HEK293 (cell line): ENCODE measurements around the gene GTF2IRD1.
A peak's percentile ranks its signal among the peaks of the same experiment; 100 is the strongest.
"Not testable (repeated sequence)": the region's sequence is repeated elsewhere in the genome, so short reads cannot be mapped to it uniquely, and the experiment has no call there.

Experiments
- CTCF ChIA-PET: fragments of 350-600 bp; formaldehyde crosslinking; extraction: SDS; loops from one replicate; lab custom pipeline; 2021; ENCODE audit warnings: antibody characterized with exemption; lab: Yijun Ruan, JAX
- POLR2A ChIA-PET: fragments of 300-600 bp; formaldehyde crosslinking; extraction: SDS; loops from one replicate; lab custom pipeline; 2020; ENCODE audit warnings: antibody characterized with exemption, inconsistent platforms; lab: Yijun Ruan, JAX
- H3K27ac ChIP-seq: fragments of 200-500 bp; sonication (Bioruptor generic); 2 replicates; pipeline ENCODE4 v1.5.1; 2014; ENCODE audit warnings: low read depth, low read length, control low read depth, inconsistent platforms; ENCODE audit errors: extremely low read depth
- H3K36me3 ChIP-seq, 2 experiments: fragments of 200-500 bp in 1 of 2; sonication (Bioruptor generic) in 1 of 2; 1 replicate in 1 of 2; 2 replicates in 1 of 2; pipeline ENCODE4 v1.5.1; 2014 to 2017; ENCODE audit warnings: inconsistent platforms in 2 of 2, low read length in 2 of 2; ENCODE audit not compliant: control insufficient read depth in 2 of 2, insufficient read depth in 1 of 2
- H3K4me1 ChIP-seq: fragments of 200-500 bp; sonication (Bioruptor generic); 2 replicates; pipeline ENCODE4 v1.5.1; 2014; ENCODE audit warnings: mild to moderate bottlenecking, low read length, inconsistent platforms; ENCODE audit not compliant: control insufficient read depth, insufficient read depth
- H3K4me3 ChIP-seq: 2 replicates; pipeline ENCODE4 v1.5.1; 2011; ENCODE audit warnings: low read depth, mild to moderate bottlenecking, control low read depth, low read length, moderate library complexity
- H3K9me3 ChIP-seq: fragments of 200-500 bp; sonication (Bioruptor generic); 2 replicates; pipeline ENCODE4 v1.5.1; 2014; ENCODE audit warnings: low read depth, low read length, inconsistent platforms; ENCODE audit not compliant: control insufficient read depth, insufficient read depth
- GLIS1 ChIP-seq: fragments of 450-650 bp; formaldehyde crosslinking; IDR thresholded peaks from 2 replicates; pipeline ENCODE4 v1.5.1; 2016; ENCODE audit warnings: missing biosample characterization, missing genetic modification characterization
- KLF1 ChIP-seq: fragments of 450-650 bp; formaldehyde crosslinking; IDR thresholded peaks from 2 replicates; pipeline ENCODE4 v1.5.1; 2016; ENCODE audit warnings: missing biosample characterization, missing genetic modification characterization
- PRDM10 ChIP-seq: fragments of 450-650 bp; formaldehyde crosslinking; IDR thresholded peaks from 2 replicates; pipeline ENCODE4 v1.5.1; 2016; ENCODE audit warnings: missing biosample characterization, missing genetic modification characterization
- SP7 ChIP-seq: fragments of 450-650 bp; formaldehyde crosslinking; IDR thresholded peaks from 2 replicates; pipeline ENCODE4 v1.5.1; 2016; ENCODE audit warnings: missing biosample characterization, missing genetic modification characterization
- ZBTB21 ChIP-seq: fragments of 450-650 bp; formaldehyde crosslinking; IDR thresholded peaks from 2 replicates; pipeline ENCODE4 v1.5.1; 2017; ENCODE audit warnings: missing biosample characterization, missing genetic modification characterization
- ZIC2 ChIP-seq: fragments of 450-650 bp; formaldehyde crosslinking; IDR thresholded peaks from 2 replicates; pipeline ENCODE4 v1.5.1; 2016; ENCODE audit warnings: missing biosample characterization, missing genetic modification characterization
- ZNF10 ChIP-seq: fragments of 450-650 bp; formaldehyde crosslinking; IDR thresholded peaks from 2 replicates; pipeline ENCODE4 v1.5.1; 2017; ENCODE audit warnings: missing biosample characterization, missing genetic modification characterization
- ZNF114 ChIP-seq: fragments of 450-650 bp; formaldehyde crosslinking; IDR thresholded peaks from 2 replicates; pipeline ENCODE4 v1.5.0; 2017; ENCODE audit warnings: missing biosample characterization, missing genetic modification characterization
- ZNF18 ChIP-seq: fragments of 450-650 bp; formaldehyde crosslinking; IDR thresholded peaks from 2 replicates; pipeline ENCODE4 v1.5.1; 2016; ENCODE audit warnings: missing biosample characterization, missing genetic modification characterization
- ZNF335 ChIP-seq: fragments of 450-650 bp; formaldehyde crosslinking; conservative IDR thresholded peaks from 2 replicates; pipeline ENCODE4 v1.5.1; 2016; ENCODE audit warnings: missing biosample characterization, missing genetic modification characterization
- ZNF350 ChIP-seq: fragments of 450-650 bp; formaldehyde crosslinking; IDR thresholded peaks from 2 replicates; pipeline ENCODE4 v1.5.0; 2017; ENCODE audit warnings: missing biosample characterization, mild to moderate bottlenecking, missing genetic modification characterization
- ZNF529 ChIP-seq: fragments of 450-650 bp; formaldehyde crosslinking; IDR thresholded peaks from 2 replicates; pipeline ENCODE4 v1.5.1; 2017; ENCODE audit warnings: missing genetic modification characterization, missing biosample characterization; ENCODE audit not compliant: insufficient replicate concordance
- ZNF549 ChIP-seq: fragments of 450-650 bp; IDR thresholded peaks from 2 replicates; pipeline ENCODE4 v1.5.1; 2018; ENCODE audit warnings: missing biosample characterization, missing genetic modification characterization, mild to moderate bottlenecking, inconsistent platforms, moderate library complexity
- ZNF664 ChIP-seq: fragments of 450-650 bp; formaldehyde crosslinking; IDR thresholded peaks from 2 replicates; pipeline ENCODE4 v1.5.1; 2016; ENCODE audit warnings: missing biosample characterization, missing genetic modification characterization
- ZNF768 ChIP-seq: fragments of 450-650 bp; formaldehyde crosslinking; IDR thresholded peaks from 2 replicates; pipeline ENCODE4 v1.5.1; 2018; ENCODE audit warnings: missing biosample characterization, mild to moderate bottlenecking, missing genetic modification characterization
- ZNF830 ChIP-seq: fragments of 450-650 bp; IDR thresholded peaks from 2 replicates; pipeline ENCODE4 v1.5.0; 2018; ENCODE audit warnings: missing biosample characterization, missing genetic modification characterization, low read depth, mild to moderate bottlenecking, moderate library complexity

GTF2IRD1 gene

DNA sequence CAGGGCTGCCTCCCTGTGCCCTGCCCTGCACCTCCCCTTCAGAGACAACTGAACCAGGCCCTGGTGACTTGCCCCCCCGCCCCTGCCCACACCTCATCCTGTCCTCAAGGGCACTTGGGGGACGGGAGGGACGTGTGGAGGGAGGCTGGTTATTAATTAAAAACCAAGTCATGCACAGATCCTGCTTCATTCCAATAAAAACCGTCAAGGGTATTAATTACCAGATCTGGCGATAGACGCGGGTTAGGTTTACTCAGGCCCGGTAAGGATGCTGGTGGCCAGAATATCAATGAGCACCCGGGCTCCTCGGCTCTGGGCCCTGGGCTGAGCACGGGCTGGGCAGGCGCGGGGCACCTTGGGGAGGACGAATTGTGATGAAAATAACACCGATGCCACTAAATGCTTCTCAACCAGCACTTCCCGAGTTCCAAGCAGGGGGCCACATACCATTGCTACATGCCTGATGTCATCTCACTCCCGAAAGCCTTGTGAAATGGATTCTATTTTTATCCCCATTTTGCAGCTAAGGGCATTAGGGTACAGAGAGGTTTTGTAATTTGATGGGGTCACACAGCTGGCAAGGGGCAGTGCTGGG is 24.5 kb upstream of the GTF2IRD1 start:
- CTCF ChIA-PET, result interaction anchor here (0.6 to 1.4 kb wide), 4 partner anchors 20 to 187 kb away, joined by 3 to 6 read pairs (median 6); no protein-coding TSS in a partner anchor
- Histone ChIP-seq H3K36me3 (no peaks in the 10 kb centered on the region), H3K4me3 (no peak overlapping the region), H3K4me1 (no peaks in the 10 kb centered on the region), H3K27ac (no peak overlapping the region), H3K9me3 (no peaks in the 10 kb centered on the region)
- TF ChIP-seq ZNF114 (tag by site-specific recombination), result no peak
- TF ChIP-seq ZBTB21 (tag by site-specific recombination), result no peak
- TF ChIP-seq ZNF18 (tag by site-specific recombination), result no peak
- no peak for TF ChIP-seq PRDM10 (tag by site-specific recombination)
- TF ChIP-seq SP7 (tag by site-specific recombination), result 0 out of 2 replicates have a peak, but pooled peaks have one; percentile 40
- TF ChIP-seq ZNF664 (tag by site-specific recombination), result no peak
- TF ChIP-seq ZNF335 (tag by site-specific recombination), result no peak
- TF ChIP-seq ZNF529 (tag by site-specific recombination), result no peak
- no peak for TF ChIP-seq ZNF10 (tag by site-specific recombination)
- no peak for TF ChIP-seq ZNF350 (tag by site-specific recombination)
- TF ChIP-seq ZIC2 (tag by site-specific recombination), result peak; percentile 9; the same call in 1 of the 2 replicates
- peak; percentile 58; the same call in 1 of the 2 replicates for TF ChIP-seq ZNF768
- TF ChIP-seq GLIS1, result peak; percentile 81
- no peak for TF ChIP-seq ZNF549 (tag by site-specific recombination)
- POLR2A ChIA-PET, result no interaction called here

- H3K36me3 ChIP-seq, H3K4me1 ChIP-seq, H3K27ac ChIP-seq, POLR2A ChIA-PET, H3K4me3 ChIP-seq, H3K9me3 ChIP-seq: not testable (repeated sequence)
- TF ChIP-seq KLF1, result peak; percentile 88
- CTCF ChIA-PET, result interaction anchor here (0.8 to 1.0 kb wide), 2 partner anchors 11 to 136 kb away, joined by 4 to 6 read pairs; no protein-coding TSS in a partner anchor
These were observed 23.3 kb upstream of the GTF2IRD1 start for GRCh38 chr7:74430409-74430808.

- no peak overlapping the region for H3K27ac ChIP-seq
- CTCF ChIA-PET, result interaction anchor here (0.9 to 1.1 kb wide), 3 partner anchors 12 to 135 kb away, joined by 3 to 4 read pairs (median 4); no protein-coding TSS in a partner anchor
- POLR2A ChIA-PET, result no interaction called here
These were observed 22.7 kb upstream of the GTF2IRD1 start for GRCh38 chr7:74430961-74431466.

GRCh38 chr7:74437291-74437571 is 16.5 kb upstream of the GTF2IRD1 start:
- CTCF ChIA-PET, result interaction anchor here (0.6 kb wide), 2 partner anchors 203 to 565 kb away, joined by 3 read pairs; no protein-coding TSS in a partner anchor
- POLR2A ChIA-PET, result interaction anchor here (0.7 kb wide), 1 partner anchor 61 kb away, joined by 4 read pairs; no protein-coding TSS in a partner anchor

More at GRCh38 chr7:74430961-74431466, 22.7 kb upstream of the GTF2IRD1 start:
- H3K4me1 ChIP-seq, result no peaks in the 10 kb centered on the region
- H3K36me3 ChIP-seq, result no peaks in the 10 kb centered on the region
- H3K4me3 ChIP-seq, result no peak overlapping the region
- H3K9me3 ChIP-seq, result no peaks in the 10 kb centered on the region
- TF ChIP-seq ZIC2 (tag by site-specific recombination) (peak; percentile 53), ZNF830 (tag by site-specific recombination) (no peak)
- TF ChIP-seq, all 188 proteins: peak for 1

More at GRCh38 chr7:74437291-74437571, 16.5 kb upstream of the GTF2IRD1 start:
- H3K27ac ChIP-seq, H3K4me1 ChIP-seq, H3K4me3 ChIP-seq, H3K9me3 ChIP-seq, H3K36me3 ChIP-seq: not testable (repeated sequence)
